OCI-LY7 (cell line): Measurements from ENCODE around the gene MYL2.

Source experiments
- EZH2phosphoT487 ChIP-seq: fragments of 200-600 bp; sonication (generic); IDR thresholded peaks from 2 replicates; pipeline ENCODE4 v1.6.1; 2018; ENCODE audit warnings: low read depth, borderline replicate concordance, mild to moderate bottlenecking, mixed run types, antibody characterized with exemption, low read length, moderate library complexity, mixed read lengths
- TF ChIP-seq, protein P1 (sequence below): fragments of 200-600 bp; sonication (generic); conservative IDR thresholded peaks from 2 replicates; pipeline ENCODE4 v1.5.1; 2014; ENCODE audit warnings: mild to moderate bottlenecking, antibody characterized with exemption, low read length, moderate library complexity, mixed read lengths

DNA sequence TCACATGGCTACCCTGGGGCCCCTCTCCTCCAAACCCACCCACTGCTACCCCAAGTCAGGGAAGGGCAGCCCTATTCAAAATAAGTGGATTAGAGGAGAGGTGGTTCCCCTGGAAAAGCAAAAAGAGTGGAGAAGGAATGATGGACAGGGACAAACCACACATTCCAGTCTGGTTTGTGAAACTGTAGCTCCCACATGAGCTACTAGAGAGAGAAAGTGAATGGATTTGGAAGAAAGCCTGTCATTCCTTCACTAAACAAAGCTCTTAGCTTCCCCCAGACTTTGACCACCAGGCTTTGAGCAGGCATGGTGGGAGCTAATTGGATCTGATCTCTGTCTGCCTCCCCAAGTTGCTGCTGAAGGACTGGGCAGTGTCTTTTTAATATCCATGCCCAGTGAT is 45.6 kb downstream of the MYL2 start:
- TF ChIP-seq, protein P1, sequence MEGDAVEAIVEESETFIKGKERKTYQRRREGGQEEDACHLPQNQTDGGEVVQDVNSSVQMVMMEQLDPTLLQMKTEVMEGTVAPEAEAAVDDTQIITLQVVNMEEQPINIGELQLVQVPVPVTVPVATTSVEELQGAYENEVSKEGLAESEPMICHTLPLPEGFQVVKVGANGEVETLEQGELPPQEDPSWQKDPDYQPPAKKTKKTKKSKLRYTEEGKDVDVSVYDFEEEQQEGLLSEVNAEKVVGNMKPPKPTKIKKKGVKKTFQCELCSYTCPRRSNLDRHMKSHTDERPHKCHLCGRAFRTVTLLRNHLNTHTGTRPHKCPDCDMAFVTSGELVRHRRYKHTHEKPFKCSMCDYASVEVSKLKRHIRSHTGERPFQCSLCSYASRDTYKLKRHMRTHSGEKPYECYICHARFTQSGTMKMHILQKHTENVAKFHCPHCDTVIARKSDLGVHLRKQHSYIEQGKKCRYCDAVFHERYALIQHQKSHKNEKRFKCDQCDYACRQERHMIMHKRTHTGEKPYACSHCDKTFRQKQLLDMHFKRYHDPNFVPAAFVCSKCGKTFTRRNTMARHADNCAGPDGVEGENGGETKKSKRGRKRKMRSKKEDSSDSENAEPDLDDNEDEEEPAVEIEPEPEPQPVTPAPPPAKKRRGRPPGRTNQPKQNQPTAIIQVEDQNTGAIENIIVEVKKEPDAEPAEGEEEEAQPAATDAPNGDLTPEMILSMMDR: no peak
- no peak for TF ChIP-seq EZH2phosphoT487
